Nephron (organoid): ENCODE data around the gene SMC6.

ENCODE experiments used
- H3K27ac Mint-ChIP-seq, 3 experiments: 2 replicates each; pipeline ENCODE4 v1.8.0; 2020; ENCODE audit warnings: mixed read lengths in 3 of 3, mild to moderate bottlenecking in 2 of 3, moderate library complexity in 1 of 3
- H3K27me3 Mint-ChIP-seq: 2 replicates; pipeline ENCODE4 v1.8.0; 2021; ENCODE audit warnings: low read depth, mild to moderate bottlenecking, moderate library complexity, mixed read lengths
- H3K36me3 Mint-ChIP-seq: 2 replicates; pipeline ENCODE4 v1.8.0; 2020; ENCODE audit warnings: low read depth, mixed read lengths
- H3K4me1 Mint-ChIP-seq: 2 replicates; pipeline ENCODE4 v1.8.0; 2020; ENCODE audit warnings: mixed read lengths
- H3K4me3 Mint-ChIP-seq, 3 experiments: 2 replicates each; pipeline ENCODE4 v1.8.0; 2020; ENCODE audit warnings: mild to moderate bottlenecking in 3 of 3, mixed read lengths in 3 of 3, moderate library complexity in 2 of 3
- H3K9me3 Mint-ChIP-seq: 2 replicates; pipeline ENCODE4 v1.8.0; 2020; ENCODE audit warnings: mixed read lengths
- TF ChIP-seq, protein P1 (sequence below), 3 experiments: fragments of 200-600 bp; sonication (generic); IDR thresholded peaks; one replicate each; pipeline ENCODE4 v1.5.0; 2021; ENCODE audit warnings: antibody characterized with exemption in 3 of 3; ENCODE audit not compliant: unreplicated experiment in 3 of 3

The SMC6 gene

DNA sequence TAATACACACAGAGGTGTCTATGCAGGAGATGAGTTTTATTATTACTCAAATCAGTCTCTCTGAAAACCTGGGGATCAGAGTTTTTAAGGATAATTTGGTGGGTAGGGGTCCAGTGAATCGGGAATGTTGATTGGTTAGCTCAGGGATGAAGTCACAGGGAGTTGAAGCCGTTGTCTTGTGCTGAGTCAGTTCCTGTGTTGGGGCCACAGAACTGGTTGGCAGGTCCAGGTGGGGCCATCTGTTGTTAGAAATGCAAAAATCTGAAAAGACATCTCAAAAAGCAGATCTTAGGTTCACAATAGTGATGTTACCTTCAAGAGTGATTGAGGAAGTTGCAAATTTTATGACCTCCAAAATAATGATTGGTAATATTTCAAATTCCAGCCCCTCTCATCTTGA lies 126.2 kb downstream of the SMC6 start:
- Mint-ChIP-seq H3K27me3 (peaks cover 4% of the 10 kb centered on the region), H3K4me3 (no peak overlapping the region)

DNA sequence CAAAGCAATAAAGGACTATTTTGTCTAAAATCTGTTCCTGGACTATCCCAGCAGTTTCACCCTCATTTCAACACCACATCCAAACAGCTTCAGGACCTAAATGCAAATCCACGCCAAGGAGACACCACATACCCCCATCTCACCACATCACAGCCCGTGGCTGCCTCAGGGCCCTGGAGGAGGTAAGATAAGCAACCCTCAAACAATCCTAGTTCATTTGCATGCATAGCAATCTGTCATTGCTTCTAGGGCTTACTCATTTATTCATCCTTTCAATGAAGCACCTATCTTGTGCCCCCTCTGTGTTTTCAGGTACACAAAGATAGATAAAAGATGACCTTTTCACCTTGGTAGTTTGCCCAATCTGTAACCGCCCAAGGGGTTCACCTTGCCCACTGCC lies 126.6 kb downstream of the SMC6 start:
- Mint-ChIP-seq H3K36me3 (no peaks in the 10 kb centered on the region), H3K9me3 (peaks cover 9% of the 10 kb centered on the region), H3K4me1 (no peaks in the 10 kb centered on the region), H3K27ac (no peak overlapping the region), H3K4me3 (no peak overlapping the region), H3K27me3 (peaks cover 4% of the 10 kb centered on the region)
- TF ChIP-seq, protein P1, sequence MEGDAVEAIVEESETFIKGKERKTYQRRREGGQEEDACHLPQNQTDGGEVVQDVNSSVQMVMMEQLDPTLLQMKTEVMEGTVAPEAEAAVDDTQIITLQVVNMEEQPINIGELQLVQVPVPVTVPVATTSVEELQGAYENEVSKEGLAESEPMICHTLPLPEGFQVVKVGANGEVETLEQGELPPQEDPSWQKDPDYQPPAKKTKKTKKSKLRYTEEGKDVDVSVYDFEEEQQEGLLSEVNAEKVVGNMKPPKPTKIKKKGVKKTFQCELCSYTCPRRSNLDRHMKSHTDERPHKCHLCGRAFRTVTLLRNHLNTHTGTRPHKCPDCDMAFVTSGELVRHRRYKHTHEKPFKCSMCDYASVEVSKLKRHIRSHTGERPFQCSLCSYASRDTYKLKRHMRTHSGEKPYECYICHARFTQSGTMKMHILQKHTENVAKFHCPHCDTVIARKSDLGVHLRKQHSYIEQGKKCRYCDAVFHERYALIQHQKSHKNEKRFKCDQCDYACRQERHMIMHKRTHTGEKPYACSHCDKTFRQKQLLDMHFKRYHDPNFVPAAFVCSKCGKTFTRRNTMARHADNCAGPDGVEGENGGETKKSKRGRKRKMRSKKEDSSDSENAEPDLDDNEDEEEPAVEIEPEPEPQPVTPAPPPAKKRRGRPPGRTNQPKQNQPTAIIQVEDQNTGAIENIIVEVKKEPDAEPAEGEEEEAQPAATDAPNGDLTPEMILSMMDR (IDR thresholded peaks at IDR 0.05; ENCODE audit: unreplicated experiment in 3 of 3), result no peak

More for the DNA sequence above, 126.2 kb downstream of the SMC6 start:
- Mint-ChIP-seq H3K36me3 (no peaks in the 10 kb centered on the region), H3K4me1 (no peaks in the 10 kb centered on the region), H3K27ac (no peak overlapping the region), H3K9me3 (peaks cover 9% of the 10 kb centered on the region)
- TF ChIP-seq, protein P1 (IDR thresholded peaks at IDR 0.05; ENCODE audit: unreplicated experiment in 3 of 3), result no peak

DNA sequence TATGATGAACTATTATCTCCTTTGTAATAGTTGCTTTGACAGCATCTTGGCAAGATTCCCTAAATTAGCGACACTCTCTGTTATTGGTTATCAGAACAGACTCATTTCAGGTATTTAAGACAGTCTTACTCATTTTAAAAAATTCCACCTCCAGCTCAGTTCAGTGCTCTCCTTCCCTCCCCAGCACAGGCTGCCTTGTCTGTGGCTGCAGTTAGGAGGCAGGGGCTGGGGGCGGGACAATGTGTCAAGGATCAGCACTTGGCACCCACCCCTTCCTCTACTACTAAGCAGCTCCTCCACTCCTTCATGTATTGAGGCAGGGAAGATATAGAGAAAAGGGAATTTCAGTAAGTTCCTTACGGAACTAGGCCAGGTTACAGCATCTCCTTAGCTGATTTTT lies 128.2 kb downstream of the SMC6 start:
- Mint-ChIP-seq H3K27me3 (peaks cover 4% of the 10 kb centered on the region), H3K9me3 (peaks cover 9% of the 10 kb centered on the region), H3K27ac (no peak overlapping the region), H3K4me3 (no peak overlapping the region), H3K36me3 (no peaks in the 10 kb centered on the region), H3K4me1 (peaks cover 4% of the 10 kb centered on the region)
- TF ChIP-seq, protein P1 (IDR thresholded peaks at IDR 0.05; ENCODE audit: unreplicated experiment in 3 of 3), result no peak

DNA sequence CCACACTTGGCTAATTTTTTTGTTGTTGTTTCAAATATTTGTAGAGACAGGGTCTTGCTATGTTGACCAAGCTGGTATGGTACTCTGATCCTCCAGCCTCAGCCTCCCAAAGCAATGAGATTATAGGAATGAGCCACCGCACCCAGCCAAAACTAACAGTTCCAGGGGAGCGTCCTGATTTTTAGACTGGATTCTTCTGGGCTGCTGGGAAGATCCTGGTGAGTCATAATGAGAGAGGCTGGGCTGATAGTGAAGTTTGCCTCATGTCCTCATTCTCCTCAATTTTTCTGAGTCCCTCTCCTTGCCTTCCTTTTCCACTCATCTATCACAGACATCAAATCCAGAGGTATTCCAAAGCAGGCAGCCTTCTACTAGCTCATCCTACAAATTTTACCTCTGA lies 131.8 kb downstream of the SMC6 start:
- Mint-ChIP-seq H3K4me1 (peaks cover 4% of the 10 kb centered on the region), H3K4me3 (no peak overlapping the region), H3K27ac (no peak overlapping the region), H3K27me3 (peaks cover 6% of the 10 kb centered on the region), H3K9me3 (peaks cover 8% of the 10 kb centered on the region), H3K36me3 (no peaks in the 10 kb centered on the region)
- TF ChIP-seq, protein P1 (IDR thresholded peaks at IDR 0.05; ENCODE audit: unreplicated experiment in 3 of 3), result no peak

DNA sequence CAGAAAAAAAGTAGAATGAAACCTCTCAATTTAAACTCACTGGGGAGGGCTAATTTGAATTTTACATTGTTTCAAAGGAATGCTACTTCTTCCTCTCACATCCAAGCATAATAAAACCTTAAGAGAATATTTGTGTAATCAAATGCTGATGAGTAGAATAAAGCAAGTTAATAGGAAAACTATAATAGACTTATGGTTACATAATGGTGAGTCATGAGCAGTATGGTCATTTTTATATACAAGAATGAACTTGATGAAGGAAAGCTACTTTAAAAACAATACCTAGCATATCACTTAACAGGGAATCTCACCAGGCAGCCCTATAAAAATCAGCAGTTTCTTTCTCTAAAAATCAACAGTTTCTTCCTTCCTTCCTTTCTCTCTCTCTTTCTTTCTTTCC lies 132.8 kb downstream of the SMC6 start:
- peaks cover 6% of the 10 kb centered on the region for H3K27me3 Mint-ChIP-seq
- H3K9me3 Mint-ChIP-seq, result peaks cover 8% of the 10 kb centered on the region
- TF ChIP-seq, protein P1 (IDR thresholded peaks at IDR 0.05; ENCODE audit: unreplicated experiment in 3 of 3), result no peak
- peaks cover 4% of the 10 kb centered on the region for H3K4me1 Mint-ChIP-seq
- H3K36me3 Mint-ChIP-seq, result no peaks in the 10 kb centered on the region
- no peak overlapping the region for H3K4me3 Mint-ChIP-seq
- no peak overlapping the region for H3K27ac Mint-ChIP-seq

DNA sequence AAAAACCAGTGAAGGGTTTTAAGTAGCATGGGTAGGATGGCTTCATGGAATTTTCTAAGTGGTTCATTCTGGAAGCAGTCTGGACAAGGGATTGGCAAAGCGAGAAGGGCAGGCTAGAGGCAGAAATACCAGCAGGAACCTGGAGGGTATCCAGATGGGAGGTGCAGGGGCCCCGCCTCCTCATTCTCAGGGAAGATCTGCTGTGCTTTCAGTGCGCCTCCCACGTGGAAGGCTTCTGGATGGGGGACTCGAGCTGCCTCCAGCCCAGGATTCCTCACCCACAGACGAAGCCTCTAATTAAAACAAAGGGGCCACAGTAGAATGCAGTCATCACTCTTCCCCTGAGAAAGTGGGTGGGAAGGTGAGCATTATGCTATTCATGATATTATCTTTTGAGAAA lies 133.3 kb downstream of the SMC6 start:
- TF ChIP-seq, protein P1 (IDR thresholded peaks at IDR 0.05; ENCODE audit: unreplicated experiment in 3 of 3), result no peak
- Mint-ChIP-seq H3K27me3 (peaks cover 6% of the 10 kb centered on the region), H3K36me3 (no peaks in the 10 kb centered on the region)

More for the DNA sequence above, 133.3 kb downstream of the SMC6 start:
- H3K4me3 Mint-ChIP-seq, result no peak overlapping the region
- H3K9me3 Mint-ChIP-seq, result peaks cover 8% of the 10 kb centered on the region
- H3K27ac Mint-ChIP-seq, result no peak overlapping the region
- peaks cover 4% of the 10 kb centered on the region for H3K4me1 Mint-ChIP-seq
